HepG2 (cell line): ENCODE results near the gene MADD. TPM values are rescaled to one million over a fixed set of nuclear protein-coding genes. Genes with fewer than 3 reads are reported as not detected.

Experiments used
- CBFB ChIP-seq: sonication (generic); formaldehyde crosslinking; IDR thresholded peaks from 2 replicates; pipeline ENCODE4 v1.4.0; 2020; ENCODE audit warnings: missing genetic modification reagents
- FIP1L1 ChIP-seq: fragments of 200-400 bp; formaldehyde crosslinking; IDR thresholded peaks from 2 replicates; pipeline ENCODE4 v1.6.1; 2018; ENCODE audit warnings: low read depth, mild to moderate bottlenecking, low read length, moderate library complexity, borderline replicate concordance; ENCODE audit not compliant: insufficient read depth
- GMEB1 ChIP-seq: sonication (generic); formaldehyde crosslinking; IDR thresholded peaks from 2 replicates; pipeline ENCODE4 v1.5.1; 2020; ENCODE audit warnings: missing genetic modification reagents, mild to moderate bottlenecking, borderline replicate concordance
- HDAC2 ChIP-seq: sonication (generic); formaldehyde crosslinking; IDR thresholded peaks from 2 replicates; pipeline ENCODE4 v1.4.0; 2020; ENCODE audit warnings: missing genetic modification reagents
- NAIF1 ChIP-seq: sonication (generic); formaldehyde crosslinking; IDR thresholded peaks from 2 replicates; pipeline ENCODE4 v1.5.0; 2020; ENCODE audit warnings: mild to moderate bottlenecking, missing genetic modification reagents, borderline replicate concordance
- POGZ ChIP-seq: sonication (generic); formaldehyde crosslinking; IDR thresholded peaks from 2 replicates; pipeline ENCODE4 v1.4.0; 2020; ENCODE audit warnings: mild to moderate bottlenecking, missing genetic modification reagents
- RFX1 ChIP-seq: fragments of 450-650 bp; IDR thresholded peaks from 2 replicates; pipeline ENCODE4 v1.6.1; 2017
- SRSF1 ChIP-seq: fragments of 200-400 bp; formaldehyde crosslinking; optimal IDR thresholded peaks from 2 replicates; pipeline ENCODE3; 2017; ENCODE audit warnings: mild to moderate bottlenecking, low read depth, low read length, moderate library complexity
- TP53 ChIP-seq: sonication (generic); formaldehyde crosslinking; conservative IDR thresholded peaks from 2 replicates; pipeline ENCODE4 v1.4.0; 2020; ENCODE audit warnings: missing genetic modification reagents
- ZNF10 ChIP-seq: sonication (generic); formaldehyde crosslinking; IDR thresholded peaks from 2 replicates; pipeline ENCODE4 v1.4.0; 2020; ENCODE audit warnings: mild to moderate bottlenecking, low read depth, missing genetic modification reagents, borderline replicate concordance
- ZNF136 ChIP-seq: sonication (generic); formaldehyde crosslinking; IDR thresholded peaks from 2 replicates; pipeline ENCODE4 v1.8.1; 2022; ENCODE audit warnings: low read depth, mild to moderate bottlenecking, moderate library complexity, missing genetic modification reagents
- ZNF160 ChIP-seq: sonication (generic); formaldehyde crosslinking; IDR thresholded peaks from 2 replicates; pipeline ENCODE4 v1.8.0; 2022; ENCODE audit warnings: mild to moderate bottlenecking, inconsistent platforms, missing genetic modification reagents
- ZNF251 ChIP-seq: sonication (generic); formaldehyde crosslinking; IDR thresholded peaks from 2 replicates; pipeline ENCODE4 v1.9.0; 2021; ENCODE audit warnings: mild to moderate bottlenecking, missing genetic modification reagents
- ZNF3 ChIP-seq: IDR thresholded peaks from 2 replicates; pipeline ENCODE4 v1.7.0; 2017; ENCODE audit warnings: inconsistent platforms
- ZNF326 ChIP-seq: sonication (generic); formaldehyde crosslinking; IDR thresholded peaks from 2 replicates; pipeline ENCODE4 v1.4.0; 2020; ENCODE audit warnings: missing genetic modification reagents, borderline replicate concordance
- ZNF547 ChIP-seq: sonication (generic); formaldehyde crosslinking; IDR thresholded peaks from 2 replicates; pipeline ENCODE4 v1.5.1; 2020; ENCODE audit warnings: mild to moderate bottlenecking, missing genetic modification reagents
- ZNF558 ChIP-seq: sonication (generic); formaldehyde crosslinking; IDR thresholded peaks from 2 replicates; pipeline ENCODE4 v1.9.0; 2022; ENCODE audit warnings: mild to moderate bottlenecking, missing genetic modification reagents, borderline replicate concordance
- ZNF652 ChIP-seq: IDR thresholded peaks from 2 replicates; pipeline ENCODE4 v1.6.1; 2016; ENCODE audit warnings: low read depth, borderline replicate concordance
- ZNF75D ChIP-seq: sonication (generic); formaldehyde crosslinking; IDR thresholded peaks from 2 replicates; pipeline ENCODE4 v1.8.1; 2023; ENCODE audit warnings: missing genetic modification reagents, mild to moderate bottlenecking, borderline replicate concordance
- ZSCAN20 ChIP-seq: sonication (generic); formaldehyde crosslinking; IDR thresholded peaks from 2 replicates; pipeline ENCODE4 v1.4.0; 2020; ENCODE audit warnings: missing genetic modification reagents, mild to moderate bottlenecking, borderline replicate concordance
- ZSCAN29 ChIP-seq: sonication (generic); formaldehyde crosslinking; conservative IDR thresholded peaks from 2 replicates; pipeline ENCODE4 v1.4.0; 2020; ENCODE audit warnings: mild to moderate bottlenecking, missing genetic modification reagents
- ZSCAN31 ChIP-seq: sonication (generic); formaldehyde crosslinking; IDR thresholded peaks from 2 replicates; pipeline ENCODE4 v1.5.0; 2020; ENCODE audit warnings: low read depth, mild to moderate bottlenecking, missing genetic modification reagents
- polyA plus RNA-seq, 8 experiments: library from polyadenylated mRNA; depleted of rRNA in 3 of 8; stranded (reverse) in 7 of 8; unstranded in 1 of 8; fragments of >200 nt; fragmentation: Illumina TruSeq in 4 of 8; extraction: Trizol in 4 of 8; gene quantifications; 2 replicates each; pipeline versions ENCODE4 v1.2.1 to v1.2.3, GENCODE V29; 2011 to 2016; ENCODE audit warnings: low read depth in 4 of 8, missing spikeins in 1 of 8, mixed read lengths in 1 of 8; ENCODE audit not compliant: insufficient read depth in 1 of 8
- total RNA-seq, 5 experiments: library from RNA; depleted of rRNA; stranded (reverse); fragments of >200 nt; fragmentation: Illumina TruSeq; extraction: Trizol; gene quantifications; 2 replicates each; pipeline ENCODE4 v1.2.3, GENCODE V29; 2016; ENCODE audit warnings: low read depth in 1 of 5
- TF ChIP-seq, protein P1 (sequence below): sonication (generic); formaldehyde crosslinking; IDR thresholded peaks from 2 replicates; pipeline ENCODE4 v1.4.0; 2020; ENCODE audit warnings: missing genetic modification reagents
- TF ChIP-seq, protein P2 (sequence below): sonication (generic); formaldehyde crosslinking; IDR thresholded peaks from 2 replicates; pipeline ENCODE4 v1.8.1; 2022; ENCODE audit warnings: mild to moderate bottlenecking, missing genetic modification reagents
- TF ChIP-seq, protein P3 (sequence below): sonication (generic); formaldehyde crosslinking; IDR thresholded peaks from 2 replicates; pipeline ENCODE4 v1.5.0; 2020; ENCODE audit warnings: missing genetic modification reagents, mild to moderate bottlenecking, borderline replicate concordance

Gene MADD
- total and polyA plus RNA-seq, 2 of the 13 experiments (the other 11 are each of a cell fraction or from before 2014, with no cell fraction given) = 18.0 to 29.2 TPM

DNA sequence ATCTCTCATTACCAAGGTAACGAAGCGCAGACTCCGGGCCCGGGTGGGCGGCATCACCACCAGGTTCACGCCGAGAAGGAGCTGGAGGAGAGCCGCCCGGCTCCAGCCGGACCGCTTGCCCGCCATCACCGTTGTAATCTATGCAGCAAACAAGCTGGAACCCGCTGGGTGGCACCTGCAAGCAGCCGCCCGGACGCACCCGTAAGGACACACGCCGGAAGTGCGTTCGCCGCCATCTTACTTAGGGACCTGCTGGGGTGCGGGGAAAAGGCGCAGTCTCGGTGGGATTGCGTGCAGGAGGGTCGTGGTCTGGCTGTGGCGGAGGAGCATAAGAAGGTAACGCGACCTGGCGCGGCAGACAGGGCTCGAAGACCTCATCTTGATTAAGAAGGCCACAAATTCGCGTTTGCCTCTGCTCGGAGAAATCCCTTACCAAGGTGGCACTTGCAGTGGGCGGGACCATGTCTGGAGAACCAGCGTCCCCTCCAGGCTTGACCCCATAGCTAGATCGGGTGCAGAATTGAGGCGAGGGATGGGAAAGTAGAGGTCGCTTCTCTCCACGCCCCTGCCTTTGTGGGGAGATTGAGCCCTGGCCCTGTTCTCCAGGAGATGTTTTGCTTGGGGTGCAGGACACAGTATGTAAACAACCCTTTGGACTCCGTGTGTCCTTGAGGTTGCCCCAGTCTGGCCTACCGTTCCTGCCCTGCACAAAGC, 21.1 kb upstream of the MADD start, which contains the start of gene ACP2 (continued):
- TF ChIP-seq NAIF1 (CRISPR knock-in tag) (peak; percentile 96), ZNF3 (CRISPR knock-in tag) (no peak; the same call in none of the 2 replicates), HDAC2 (CRISPR knock-in tag) (peak; percentile 85), SRSF1 (peak; percentile 74), ZSCAN29 (CRISPR knock-in tag) (peak; percentile 76; the same call in 1 of the 2 replicates), ZSCAN20 (CRISPR knock-in tag) (no peak), POGZ (peak; percentile 93), ZNF652 (no peak; the same call in 1 of the 2 replicates), ZNF10 (CRISPR knock-in tag) (no peak), ZNF75D (CRISPR knock-in tag) (no peak), FIP1L1 (peak; percentile 40; the same call in 1 of the 2 replicates), ZNF547 (peak; percentile 96), GMEB1 (peak; percentile 91), ZNF558 (0 out of 2 replicates have a peak, but pooled peaks have one; percentile 3), ZSCAN31 (peak; percentile 51; the same call in 1 of the 2 replicates), RFX1 (no peak), CBFB (CRISPR knock-in tag) (peak; percentile 91), ZNF160 (CRISPR knock-in tag) (peak; percentile 80), ZNF251 (no peak), TP53 (no peak; the same call in 1 of the 2 replicates), ZNF136 (peak; percentile 89; the same call in 1 of the 2 replicates), ZNF326 (CRISPR knock-in tag) (no peak)
- TF ChIP-seq, protein P1, sequence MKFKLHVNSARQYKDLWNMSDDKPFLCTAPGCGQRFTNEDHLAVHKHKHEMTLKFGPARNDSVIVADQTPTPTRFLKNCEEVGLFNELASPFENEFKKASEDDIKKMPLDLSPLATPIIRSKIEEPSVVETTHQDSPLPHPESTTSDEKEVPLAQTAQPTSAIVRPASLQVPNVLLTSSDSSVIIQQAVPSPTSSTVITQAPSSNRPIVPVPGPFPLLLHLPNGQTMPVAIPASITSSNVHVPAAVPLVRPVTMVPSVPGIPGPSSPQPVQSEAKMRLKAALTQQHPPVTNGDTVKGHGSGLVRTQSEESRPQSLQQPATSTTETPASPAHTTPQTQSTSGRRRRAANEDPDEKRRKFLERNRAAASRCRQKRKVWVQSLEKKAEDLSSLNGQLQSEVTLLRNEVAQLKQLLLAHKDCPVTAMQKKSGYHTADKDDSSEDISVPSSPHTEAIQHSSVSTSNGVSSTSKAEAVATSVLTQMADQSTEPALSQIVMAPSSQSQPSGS (CRISPR knock-in tag) = peak; percentile 91
- TF ChIP-seq, protein P2, sequence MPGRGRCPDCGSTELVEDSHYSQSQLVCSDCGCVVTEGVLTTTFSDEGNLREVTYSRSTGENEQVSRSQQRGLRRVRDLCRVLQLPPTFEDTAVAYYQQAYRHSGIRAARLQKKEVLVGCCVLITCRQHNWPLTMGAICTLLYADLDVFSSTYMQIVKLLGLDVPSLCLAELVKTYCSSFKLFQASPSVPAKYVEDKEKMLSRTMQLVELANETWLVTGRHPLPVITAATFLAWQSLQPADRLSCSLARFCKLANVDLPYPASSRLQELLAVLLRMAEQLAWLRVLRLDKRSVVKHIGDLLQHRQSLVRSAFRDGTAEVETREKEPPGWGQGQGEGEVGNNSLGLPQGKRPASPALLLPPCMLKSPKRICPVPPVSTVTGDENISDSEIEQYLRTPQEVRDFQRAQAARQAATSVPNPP (CRISPR knock-in tag) = peak; percentile 58; the same call in 1 of the 2 replicates
- TF ChIP-seq, protein P3, sequence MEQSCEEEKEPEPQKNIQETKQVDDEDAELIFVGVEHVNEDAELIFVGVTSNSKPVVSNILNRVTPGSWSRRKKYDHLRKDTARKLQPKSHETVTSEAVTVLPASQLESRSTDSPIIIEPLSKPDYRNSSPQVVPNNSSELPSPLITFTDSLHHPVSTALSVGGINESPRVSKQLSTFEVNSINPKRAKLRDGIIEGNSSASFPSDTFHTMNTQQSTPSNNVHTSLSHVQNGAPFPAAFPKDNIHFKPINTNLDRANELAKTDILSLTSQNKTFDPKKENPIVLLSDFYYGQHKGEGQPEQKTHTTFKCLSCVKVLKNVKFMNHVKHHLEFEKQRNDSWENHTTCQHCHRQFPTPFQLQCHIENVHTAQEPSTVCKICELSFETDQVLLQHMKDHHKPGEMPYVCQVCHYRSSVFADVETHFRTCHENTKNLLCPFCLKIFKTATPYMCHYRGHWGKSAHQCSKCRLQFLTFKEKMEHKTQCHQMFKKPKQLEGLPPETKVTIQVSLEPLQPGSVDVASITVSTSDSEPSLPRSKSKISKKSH (CRISPR knock-in tag) = peak; percentile 94
